HG02938 (cell line): ENCODE data around the gene EP400.

Experiments used
- ATAC-seq: cut with Tn5 transposase; IDR thresholded peaks from one replicate; pipeline ENCODE4 v1.9.1; 2021; ENCODE audit warnings: mild to moderate bottlenecking, moderate library complexity; ENCODE audit not compliant: unreplicated experiment

The EP400 gene

GRCh38 chr12:131949431-131950181 lies at the start of gene EP400:
TSS of gene EP400 (plus strand) at chr12:131949942. CDS start at chr12:131960620, 10,678 bp downstream.
- peak; percentile 78 for ATAC-seq

DNA sequence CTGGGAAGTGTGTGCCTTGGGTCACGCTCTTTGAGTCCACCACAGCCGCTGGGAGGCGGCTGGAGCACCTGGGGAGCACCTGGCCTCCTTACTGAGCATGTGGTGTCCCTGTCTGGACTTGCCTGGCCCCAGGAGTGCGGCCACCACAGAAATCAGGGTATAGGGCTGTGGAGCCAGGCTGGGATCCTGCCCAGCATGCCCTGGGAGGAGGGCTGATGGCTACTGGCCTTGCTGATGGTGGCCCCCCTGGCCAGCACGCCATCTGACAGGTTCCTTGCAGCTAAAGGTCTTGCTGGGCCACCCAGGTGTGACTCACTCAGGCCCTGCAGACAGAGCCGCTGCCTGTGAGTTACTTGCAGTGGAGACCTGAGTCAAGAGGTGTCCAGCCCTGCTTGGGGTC lies 49.3 kb upstream of the EP400 start:
- no peak for ATAC-seq

- ATAC-seq, result no peak
These were observed 48.1 kb upstream of the EP400 start for GRCh38 chr12:131901431-131902331.

- ATAC-seq, result no peak
These were observed 47.2 kb upstream of the EP400 start for GRCh38 chr12:131902332-131903241.

DNA sequence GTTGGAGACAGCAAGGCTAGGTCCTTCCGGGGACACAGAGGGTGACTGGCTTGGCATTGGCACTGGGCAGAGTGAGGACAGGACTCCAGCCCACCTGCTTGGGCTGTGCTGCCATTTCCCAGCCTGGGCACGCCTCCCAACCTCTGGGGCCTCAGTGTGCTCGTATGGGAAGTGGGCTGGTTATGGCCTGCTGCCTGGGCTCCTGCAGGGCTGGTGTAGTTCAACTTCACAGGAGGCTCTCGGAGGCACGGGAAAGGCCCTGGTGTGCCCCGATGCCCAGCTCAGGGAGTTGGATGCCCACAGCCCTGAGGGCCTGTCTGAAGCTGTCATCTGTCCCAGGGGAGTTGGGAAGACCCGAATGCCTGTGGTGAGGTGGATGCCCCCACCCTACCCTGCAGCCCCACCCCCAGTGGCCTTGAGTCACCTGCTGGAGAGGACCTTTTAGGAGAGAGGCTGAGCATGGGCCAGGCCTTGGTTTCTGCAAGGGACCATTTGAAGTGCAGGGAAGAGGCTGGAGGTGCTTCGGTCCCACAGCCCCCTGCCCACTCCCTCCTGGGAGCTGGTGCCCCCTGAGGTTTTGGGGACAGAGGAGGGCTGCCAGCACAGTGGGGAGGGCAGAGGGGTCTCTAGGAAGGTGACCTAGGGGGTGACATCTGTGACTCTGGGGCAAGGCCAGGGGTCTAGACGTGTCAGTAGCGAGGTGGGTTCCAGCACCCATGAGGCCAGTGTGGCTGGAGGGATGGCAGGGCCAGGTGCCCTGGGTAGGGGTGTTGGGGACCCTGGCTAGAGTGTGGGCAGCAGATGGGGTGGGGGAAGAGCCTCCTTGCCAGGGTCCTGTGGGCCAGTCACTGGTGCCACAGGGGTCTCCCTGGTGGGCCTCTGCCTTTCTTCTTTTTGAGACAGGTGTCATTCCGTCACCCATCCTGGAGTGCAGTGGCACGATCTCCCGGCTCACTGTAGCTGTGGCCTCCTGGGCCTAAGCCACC lies 46.2 kb upstream of the EP400 start:
- ATAC-seq, result no peak

DNA sequence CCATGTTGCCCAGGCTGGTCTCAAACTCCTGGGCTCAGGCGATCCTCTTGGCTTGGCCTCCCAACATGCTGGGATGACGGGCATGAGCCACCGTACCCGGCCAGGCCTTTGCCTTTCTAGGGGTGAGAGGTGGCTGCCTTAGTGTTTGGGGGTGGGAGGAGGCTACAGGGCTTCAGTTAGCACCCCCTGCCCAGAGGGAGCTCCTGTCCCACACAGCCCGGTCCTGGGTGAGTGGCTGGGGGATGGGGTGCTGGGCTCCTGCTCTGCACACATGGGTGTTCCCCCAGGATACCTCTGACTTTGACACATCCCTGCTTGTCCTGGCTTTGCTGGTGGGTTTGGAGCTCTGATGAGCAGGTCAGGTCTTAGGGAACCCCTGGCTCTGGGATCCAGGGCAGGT lies 45.4 kb upstream of the EP400 start:
- no peak for ATAC-seq

- ATAC-seq, result no peak
These were observed 44.6 kb upstream of the EP400 start for GRCh38 chr12:131905081-131905629.

GRCh38 chr12:131905630-131906091 lies 44.1 kb upstream of the EP400 start:
- no peak for ATAC-seq

DNA sequence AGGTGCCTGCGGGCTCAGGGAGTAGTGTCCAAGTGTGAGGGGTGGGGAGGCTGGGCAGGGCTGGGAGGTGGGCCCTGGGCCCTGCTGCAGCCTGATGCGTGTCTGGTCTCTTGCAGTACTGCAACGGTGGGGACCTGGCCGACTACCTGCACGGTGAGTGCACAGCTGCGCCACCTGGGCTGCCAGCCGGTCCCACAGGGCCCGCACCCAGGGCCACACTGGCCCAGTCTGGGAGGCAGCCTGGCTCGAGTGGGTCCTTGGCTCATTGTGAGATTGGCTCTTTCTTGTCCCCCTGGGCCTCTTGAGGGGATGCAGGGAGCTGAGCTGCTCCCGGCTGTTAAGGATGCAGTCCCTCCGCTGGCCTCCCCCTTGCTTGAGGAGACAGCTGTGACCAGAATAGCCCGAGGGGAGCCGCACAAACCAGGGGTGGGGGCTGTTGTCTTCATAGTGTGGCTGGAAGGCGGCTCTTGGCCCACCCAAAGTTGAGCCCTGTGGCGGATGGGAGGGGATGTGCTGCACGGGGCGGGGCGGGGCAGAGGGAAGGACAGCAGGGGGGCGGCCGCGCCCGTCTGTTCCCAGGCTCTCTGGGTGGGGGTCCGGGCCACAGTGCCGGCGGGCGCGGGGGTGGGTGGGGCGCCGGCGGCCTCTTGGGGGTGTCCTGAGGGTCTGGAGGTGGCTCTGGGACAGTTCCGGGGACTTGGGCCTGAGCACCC lies 42.2 kb upstream of the EP400 start:
- no peak for ATAC-seq

DNA sequence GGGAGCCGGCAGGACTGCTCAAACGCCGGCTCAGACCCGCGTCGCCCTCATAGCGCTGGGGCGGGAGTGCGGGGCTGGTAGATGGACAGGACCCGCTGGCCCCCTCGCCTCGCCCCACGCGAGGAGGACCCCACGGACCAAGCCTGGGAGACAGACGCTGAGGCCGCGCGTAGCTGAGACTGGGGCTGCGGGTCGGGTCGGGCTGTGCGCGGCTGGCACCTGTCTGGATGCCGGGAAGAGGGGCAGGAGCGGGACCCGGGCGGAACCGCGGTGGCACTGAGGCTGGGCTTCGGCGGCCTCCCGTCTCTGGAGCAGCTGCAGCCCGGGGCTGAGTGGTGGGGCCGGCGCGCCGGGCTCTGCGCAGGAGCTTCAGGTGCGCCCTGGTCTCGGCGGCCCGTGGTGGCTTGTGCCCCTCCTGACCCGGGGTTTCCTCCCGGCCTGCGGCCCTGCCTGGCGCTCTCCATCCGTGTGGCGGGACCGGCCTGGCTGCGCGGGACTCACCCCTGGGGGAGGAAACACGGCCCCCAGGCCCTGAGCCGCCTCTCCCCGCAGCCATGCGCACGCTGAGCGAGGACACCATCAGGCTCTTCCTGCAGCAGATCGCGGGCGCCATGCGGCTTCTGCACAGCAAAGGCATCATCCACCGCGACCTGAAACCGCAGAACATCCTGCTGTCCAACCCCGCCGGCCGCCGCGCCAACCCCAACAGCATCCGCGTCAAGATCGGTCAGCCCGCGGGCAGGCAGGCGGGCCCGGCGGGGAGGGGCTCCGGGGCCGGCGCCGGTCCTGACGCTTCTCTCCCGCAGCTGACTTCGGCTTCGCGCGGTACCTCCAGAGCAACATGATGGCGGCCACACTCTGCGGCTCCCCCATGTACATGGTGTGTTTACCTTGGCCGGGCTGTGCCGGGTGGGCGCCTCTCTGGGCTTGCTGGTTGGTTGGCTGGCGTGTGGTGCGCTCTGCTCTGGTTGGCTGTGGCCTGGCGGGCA lies 41.4 kb upstream of the EP400 start:
- ATAC-seq, result no peak

- no peak for ATAC-seq
These were observed 40.5 kb upstream of the EP400 start for GRCh38 chr12:131909081-131909751.

DNA sequence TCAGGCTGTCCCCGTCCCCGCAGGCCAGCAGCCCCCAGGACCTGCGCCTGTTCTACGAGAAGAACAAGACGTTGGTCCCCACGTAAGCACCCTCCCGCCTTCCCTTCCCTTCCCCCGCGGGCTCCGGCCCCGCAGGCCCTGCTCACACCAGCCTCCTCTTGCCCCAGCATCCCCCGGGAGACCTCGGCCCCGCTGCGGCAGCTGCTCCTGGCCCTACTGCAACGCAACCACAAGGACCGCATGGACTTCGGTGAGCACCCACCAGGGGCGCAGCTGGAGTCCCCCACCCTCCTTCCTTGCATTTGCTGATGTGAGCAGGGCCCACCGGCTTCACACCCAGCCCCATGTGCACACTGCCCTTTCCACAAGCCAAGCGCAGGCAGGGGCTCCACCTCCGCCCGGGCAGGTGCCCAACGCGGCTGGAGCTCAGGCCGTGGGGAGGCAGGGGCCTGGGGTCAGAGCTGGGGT lies 40.0 kb upstream of the EP400 start:
- no peak for ATAC-seq

DNA sequence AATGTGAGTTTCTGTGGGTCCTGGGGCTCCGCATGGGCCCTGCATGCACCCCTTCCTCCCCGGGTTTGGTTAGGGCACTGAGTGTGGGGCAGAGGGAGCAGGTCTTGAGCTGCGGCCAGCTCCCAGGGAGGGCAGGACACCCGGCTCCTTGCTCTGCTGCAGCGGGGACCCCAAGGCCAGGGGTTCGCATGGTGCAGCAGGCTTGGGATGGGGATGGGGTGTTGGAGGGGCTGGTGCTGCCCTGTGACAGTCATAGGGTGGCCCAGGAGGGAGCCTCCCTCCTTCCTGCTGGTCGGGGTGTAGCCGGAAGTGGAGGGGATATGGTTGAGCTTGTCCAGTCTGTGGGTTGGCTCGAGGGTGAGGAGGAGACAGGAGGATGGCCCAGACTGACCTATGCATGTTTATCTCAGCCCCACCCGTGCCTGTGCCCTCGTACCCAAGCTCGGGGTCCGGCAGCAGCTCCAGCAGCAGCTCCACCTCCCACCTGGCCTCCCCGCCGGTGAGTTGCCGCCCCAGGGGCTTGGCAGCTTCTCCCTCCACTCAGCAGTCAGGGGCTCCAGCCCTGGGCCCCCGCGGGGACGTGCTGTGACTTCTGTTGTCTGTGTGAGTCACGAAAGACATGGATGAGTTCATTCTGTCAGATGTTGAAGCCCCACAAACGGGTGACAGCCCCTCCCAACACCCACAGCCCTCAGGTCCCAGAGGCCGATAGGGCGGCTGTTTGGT lies 39.3 kb upstream of the EP400 start:
- ATAC-seq, result no peak

DNA sequence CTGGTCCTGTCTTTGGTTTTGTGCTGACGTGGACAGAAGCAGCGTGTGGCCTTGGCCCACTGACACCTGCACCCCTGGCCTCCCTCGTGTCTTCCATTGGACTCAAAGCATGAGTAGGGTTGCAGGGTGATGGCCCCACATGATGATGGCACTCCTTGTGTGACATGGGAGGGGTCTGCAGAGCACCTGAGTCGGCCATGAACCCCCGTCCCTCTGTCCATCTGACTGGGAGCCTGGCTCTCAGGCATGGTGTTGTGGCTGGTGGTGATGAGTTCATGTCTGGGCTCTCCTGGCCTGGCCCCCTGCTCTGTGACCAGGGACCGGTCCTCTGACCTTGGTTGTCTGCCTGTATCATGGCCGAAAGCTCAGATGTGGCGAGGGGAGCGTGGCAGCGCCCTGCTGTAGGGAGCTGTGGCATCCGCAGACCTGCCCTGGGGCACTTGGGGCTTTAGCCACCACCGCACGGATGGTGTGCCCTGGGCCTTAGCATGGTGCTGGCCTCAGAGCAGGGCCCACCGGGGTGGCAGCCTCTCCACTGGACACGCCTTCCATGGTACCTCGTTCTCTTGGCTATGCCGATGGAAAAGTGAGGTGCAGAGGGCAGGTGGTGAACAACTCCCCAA lies 38.6 kb upstream of the EP400 start:
- ATAC-seq, result no peak

- no peak for ATAC-seq
These were observed 37.8 kb upstream of the EP400 start for GRCh38 chr12:131911851-131912477.
